Upper lobe of left lung (tissue), 4 donors: Measurements from ENCODE around the gene APBB1IP.

ENCODE experiments used
- CTCF ChIP-seq, 6 experiments: fragments of 450-650 bp in 4 of 6; fragments of 200-600 bp in 2 of 6; sonication (generic) in 2 of 6; IDR thresholded peaks; one replicate each; pipeline ENCODE4 v1.5.1; 2016 to 2019; ENCODE audit warnings: antibody characterized with exemption in 6 of 6
- POLR2A ChIP-seq, 4 donors: fragments of 450-650 bp; IDR thresholded peaks; one replicate each; pipeline ENCODE4 v1.5.1; 2016 to 2017; ENCODE audit warnings: antibody characterized with exemption in 4 of 4, mild to moderate bottlenecking in 2 of 4
- POLR2AphosphoS5 ChIP-seq, 2 donors: sonication (generic); formaldehyde crosslinking; IDR thresholded peaks; one replicate each; pipeline ENCODE4 v1.5.1; 2017; ENCODE audit warnings: antibody characterized with exemption in 2 of 2

GRCh38 chr10:26489081-26489480, 50.9 kb downstream of the APBB1IP start:
- no peak for TF ChIP-seq CTCF (IDR thresholded peaks at IDR 0.05)
- TF ChIP-seq POLR2AphosphoS5 (IDR thresholded peaks at IDR 0.05) = no peak
- TF ChIP-seq POLR2A (IDR thresholded peaks at IDR 0.05) = no peak
